Measurements from ENCODE around the gene ZG16. TPM values are rescaled to one million over a fixed set of nuclear protein-coding genes. Genes with fewer than 3 reads are reported as not detected.
A peak's percentile ranks its signal among the peaks of the same experiment; 100 is the strongest.
"Not testable (repeated sequence)": the region's sequence is repeated elsewhere in the genome, so short reads cannot be mapped to it uniquely, and the experiment has no call there.

The ZG16 gene, protein sequence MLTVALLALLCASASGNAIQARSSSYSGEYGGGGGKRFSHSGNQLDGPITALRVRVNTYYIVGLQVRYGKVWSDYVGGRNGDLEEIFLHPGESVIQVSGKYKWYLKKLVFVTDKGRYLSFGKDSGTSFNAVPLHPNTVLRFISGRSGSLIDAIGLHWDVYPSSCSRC
- total RNA-seq (not detected), polyA plus RNA-seq (not detected)

DNA sequence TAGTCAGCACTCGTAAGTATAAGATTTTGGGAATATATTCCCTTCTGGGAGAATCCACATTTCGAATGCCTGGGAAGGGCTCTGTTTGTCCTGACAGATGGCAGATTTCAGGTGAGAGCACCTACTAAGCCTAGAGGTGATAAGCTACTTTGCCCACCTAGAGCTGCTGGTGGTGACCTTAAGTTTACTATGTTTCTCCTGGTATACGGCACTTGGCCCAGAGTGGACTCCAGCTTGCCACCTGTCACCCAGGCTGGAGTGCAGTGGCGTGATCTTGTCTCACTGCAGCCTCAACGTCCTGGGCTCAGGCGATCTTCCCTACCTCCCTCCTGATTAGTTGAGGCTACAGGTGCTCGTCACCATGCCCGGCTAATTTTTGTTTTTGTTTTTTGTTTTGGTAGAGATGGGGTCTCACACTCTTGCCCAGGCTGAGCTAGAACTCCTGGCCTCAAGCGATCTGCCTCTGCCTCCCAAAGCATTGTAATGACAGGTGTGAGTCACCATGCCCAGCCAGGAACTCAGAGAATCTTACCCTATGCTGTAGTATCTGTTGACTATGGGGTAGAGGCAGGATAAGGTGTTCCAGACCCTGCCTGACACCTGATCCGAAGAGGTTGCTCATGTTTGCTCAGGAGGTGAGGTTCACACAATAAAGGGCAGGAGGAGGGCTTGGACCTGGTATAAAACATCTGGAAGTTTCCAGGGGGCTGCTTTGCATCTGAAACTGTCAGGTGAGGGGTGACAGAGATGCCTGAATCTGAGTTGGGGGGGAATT lies at the start of gene ZG16:
Gene ZG16, plus strand, starts transcription at position 681 of the 775 bp plus-strand sequence. CDS start 1,011 bp downstream, outside the sequence.
- Mint-ChIP-seq H3K4me1 (peaks cover 0 to 5% (median 0%) of the 10 kb centered on the region in 3 donors), H3K27ac (peak within 1 kb of the TSS in 3 of 8 donors; percentile 27 to 57 (median 51)), H3K27me3 (peaks cover 0 to 2% of the 10 kb centered on the region in 2 donors), H3K4me3 (no peak within 1 kb of the TSS), H3K36me3 (peaks cover 0 to 2% (median 0%) of the 10 kb centered on the region in 3 donors), H3K9me3 (no peaks in the 10 kb centered on the region)
- Histone ChIP-seq H3K36me3 (ENCODE audit: insufficient read depth, low read length) (no peaks in the 10 kb centered on the region), H3K4me1 (ENCODE audit: insufficient read depth, low read length) (no peaks in the 10 kb centered on the region), H3K27ac (ENCODE audit: low read depth, low read length) (no peak within 1 kb of the TSS), H3K9me3 (ENCODE audit: low read length) (no peaks in the 10 kb centered on the region), H3K27me3 (ENCODE audit: insufficient read depth, low read length, poor library complexity, severe bottlenecking) (no peaks in the 10 kb centered on the region), H3K4me3 (ENCODE audit: low read length) (no peak within 1 kb of the TSS)
- ChIA-PET POLR2A (interaction anchor here (0.6 kb wide), 1 partner anchor 36 kb away, joined by 5 read pairs; no protein-coding TSS in a partner anchor), CTCF (interaction anchor here (0.8 to 1.8 kb wide), 5 partner anchors 9 to 76 kb away, joined by 3 to 6 read pairs (median 3); partner anchors contain the start of gene KIF22)
- peak in 1 of 5 donors; percentile 10 for DNase-seq

DNA sequence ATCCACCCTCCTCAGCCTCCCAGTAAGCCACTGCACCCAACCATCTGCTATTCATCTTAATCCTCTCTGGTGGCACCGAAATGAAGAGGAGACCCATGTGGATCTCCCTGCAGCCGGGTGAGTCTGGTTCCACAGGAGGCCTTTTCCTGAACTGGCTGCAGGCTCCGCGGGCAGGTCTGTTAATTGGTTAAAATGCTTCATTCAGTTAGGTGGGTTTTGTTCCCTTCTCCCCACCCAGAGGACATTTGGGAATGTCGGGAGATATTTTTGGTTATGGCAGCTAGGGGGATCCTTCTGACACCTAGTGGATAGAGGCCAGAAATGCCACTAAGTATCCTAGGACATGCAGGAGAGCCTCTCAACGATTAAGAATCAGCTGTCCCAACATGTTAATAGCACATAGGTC lies 48.9 kb upstream of the ZG16 start:
- H3K27me3 Mint-ChIP-seq, result peaks cover 0 to 1% of the 10 kb centered on the region in 2 donors
- peaks cover 2 to 6% (median 4%) of the 10 kb centered on the region in 3 donors for H3K36me3 Mint-ChIP-seq
- Histone ChIP-seq H3K9me3 (ENCODE audit: low read length) (no peaks in the 10 kb centered on the region), H3K27me3 (ENCODE audit: insufficient read depth, low read length, poor library complexity, severe bottlenecking) (no peaks in the 10 kb centered on the region), H3K36me3 (ENCODE audit: insufficient read depth, low read length) (no peaks in the 10 kb centered on the region), H3K4me1 (ENCODE audit: insufficient read depth, low read length) (peaks cover 9% of the 10 kb centered on the region), H3K4me3 (ENCODE audit: low read length) (no peak overlapping the region), H3K27ac (ENCODE audit: low read depth, low read length) (no peak overlapping the region)
- peaks cover 19 to 30% (median 30%) of the 10 kb centered on the region in 3 donors for H3K4me1 Mint-ChIP-seq
- no peak overlapping the region for H3K27ac Mint-ChIP-seq
- ChIA-PET CTCF (interaction anchor here (0.7 to 6.5 kb wide), 17 partner anchors 9 to 92 kb away, joined by 3 to 28 read pairs (median 4); partner anchors contain the start of genes C16orf54, KIF22 and PAGR1), POLR2A (interaction anchor here (0.5 to 0.7 kb wide), 3 partner anchors 14 to 75 kb away, joined by 3 to 7 read pairs (median 5); no protein-coding TSS in a partner anchor)
- peak overlapping the region in 1 of 7 donors; percentile 46 for H3K4me3 Mint-ChIP-seq
- H3K9me3 Mint-ChIP-seq, result peaks cover 0 to 2% (median 2%) of the 10 kb centered on the region in 5 donors
- no peak for DNase-seq

DNA sequence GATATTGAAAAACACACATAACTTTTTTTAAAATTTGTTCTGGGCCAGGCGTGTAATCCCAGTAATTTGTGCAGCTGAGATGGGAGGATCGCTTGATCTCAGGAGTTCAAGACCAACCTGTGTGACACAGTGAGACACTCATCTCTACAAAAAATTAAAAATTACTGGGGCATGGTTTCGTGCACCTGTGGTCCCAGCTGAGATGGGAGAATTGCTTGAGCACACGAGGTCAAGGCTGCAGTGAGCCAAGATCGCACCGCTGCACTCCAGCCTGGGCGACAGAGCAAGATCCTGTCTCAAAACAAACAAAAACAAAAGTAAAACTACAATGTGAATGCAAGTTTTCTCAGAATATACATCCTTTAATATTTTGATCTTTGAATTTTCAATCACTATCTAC lies 47.4 kb upstream of the ZG16 start:
- no peak for DNase-seq
- Histone ChIP-seq H3K27ac (ENCODE audit: low read depth, low read length) (no peak overlapping the region), H3K4me1 (ENCODE audit: insufficient read depth, low read length) (peaks cover 10% of the 10 kb centered on the region), H3K4me3 (ENCODE audit: low read length) (no peak overlapping the region), H3K27me3 (ENCODE audit: insufficient read depth, low read length, poor library complexity, severe bottlenecking) (no peaks in the 10 kb centered on the region), H3K36me3 (ENCODE audit: insufficient read depth, low read length) (no peaks in the 10 kb centered on the region), H3K9me3 (ENCODE audit: low read length) (no peaks in the 10 kb centered on the region)
- Mint-ChIP-seq H3K27me3 (peaks cover 0 to 1% of the 10 kb centered on the region in 2 donors), H3K36me3 (peaks cover 2 to 6% (median 4%) of the 10 kb centered on the region in 3 donors), H3K4me3 (peak overlapping the region in 6 of 7 donors; percentile 19 to 82 (median 64)), H3K27ac (peak overlapping the region in 5 of 8 donors; percentile 55 to 85 (median 70)), H3K9me3 (peaks cover 0 to 2% (median 2%) of the 10 kb centered on the region in 5 donors), H3K4me1 (peaks cover 25 to 39% (median 36%) of the 10 kb centered on the region in 3 donors)
- POLR2A ChIA-PET, result interaction anchor here (0.9 kb wide), 1 partner anchor 8 kb away, joined by 4 read pairs; no protein-coding TSS in a partner anchor
- CTCF ChIA-PET, result interaction anchor here (1.1 to 6.5 kb wide), 8 partner anchors 9 to 280 kb away, joined by 3 to 28 read pairs (median 4); partner anchors contain the start of genes C16orf54, DOC2A, KIF22 and PAGR1

DNA sequence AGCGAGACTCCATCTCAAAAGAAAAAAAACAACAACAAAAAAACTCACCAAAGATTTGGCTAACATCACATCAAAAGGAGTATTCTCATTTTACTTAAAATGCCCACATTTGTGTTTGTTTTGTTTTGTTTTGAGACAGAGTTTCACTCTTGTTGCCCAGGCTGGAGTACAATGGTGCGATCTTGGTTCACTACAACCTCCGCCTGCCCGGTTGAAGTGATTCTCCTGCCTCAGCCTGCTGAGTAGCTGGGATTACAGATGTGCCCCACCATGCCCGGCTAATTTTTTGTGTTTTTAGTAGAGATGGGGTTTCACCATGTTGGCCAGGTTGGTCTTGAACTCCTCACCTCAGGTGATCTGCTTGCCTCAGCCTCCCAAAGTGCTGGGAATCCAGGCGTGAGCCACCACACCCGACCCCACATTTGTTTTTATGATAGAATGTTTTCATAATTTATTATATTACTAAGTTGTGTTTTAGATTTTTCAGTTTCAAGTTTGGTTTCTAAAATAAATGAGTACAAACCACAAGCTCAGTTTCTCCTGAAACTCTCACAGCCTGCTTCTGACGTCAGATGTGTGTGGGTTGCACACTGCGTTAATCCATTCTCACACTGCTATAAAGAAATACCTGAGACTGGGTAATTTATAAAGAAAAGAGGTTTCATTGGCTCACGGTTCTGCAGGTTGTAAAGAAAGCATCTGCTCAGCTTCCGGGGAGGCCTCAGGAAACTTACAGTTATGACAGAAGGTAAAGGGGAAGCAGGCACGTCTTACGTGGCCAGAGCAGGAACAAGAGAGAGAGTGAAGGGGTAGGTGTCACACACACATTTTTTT lies 46.1 kb upstream of the ZG16 start:
- H3K27ac ChIP-seq (ENCODE audit: low read depth, low read length), result not testable (repeated sequence)

DNA sequence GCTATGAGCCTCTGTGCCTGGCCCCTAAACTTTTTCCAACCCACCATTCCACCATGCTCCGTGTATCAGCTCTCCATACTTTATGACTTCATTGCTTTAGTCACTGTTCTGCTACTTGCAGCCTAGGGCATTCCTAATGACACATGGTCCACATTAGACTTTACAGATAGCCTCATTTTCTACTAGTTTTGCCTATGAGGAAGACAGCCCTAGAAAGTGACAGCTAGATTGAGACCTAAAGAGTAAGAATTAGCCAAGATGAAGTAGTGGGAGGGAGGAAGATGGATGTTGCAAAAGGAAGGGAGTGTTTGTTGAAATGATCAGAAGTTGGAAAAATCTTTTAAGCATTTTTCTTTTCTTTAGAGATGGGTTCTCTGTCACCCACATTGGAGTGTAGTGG lies 43.3 kb upstream of the ZG16 start:
- H3K27ac Mint-ChIP-seq, result peak overlapping the region in 7 of 8 donors; percentile 5 to 95 (median 75)
- H3K4me3 ChIP-seq (ENCODE audit: low read length), result no peak overlapping the region
- no peak for DNase-seq
- H3K36me3 ChIP-seq (ENCODE audit: insufficient read depth, low read length), result no peaks in the 10 kb centered on the region
- peaks cover 56 to 72% (median 69%) of the 10 kb centered on the region in 3 donors for H3K4me1 Mint-ChIP-seq
- ChIA-PET POLR2A (no interaction called here), CTCF (interaction anchor here (1.8 kb wide), 1 partner anchor 33 kb away, joined by 3 read pairs; no protein-coding TSS in a partner anchor)
- H3K4me3 Mint-ChIP-seq, result no peak overlapping the region
- no peak overlapping the region for H3K27ac ChIP-seq (ENCODE audit: low read depth, low read length)
- H3K4me1 ChIP-seq (ENCODE audit: insufficient read depth, low read length), result peaks cover 50% of the 10 kb centered on the region
- H3K9me3 ChIP-seq (ENCODE audit: low read length), result no peaks in the 10 kb centered on the region
- H3K27me3 Mint-ChIP-seq, result no peaks in the 10 kb centered on the region
- no peaks in the 10 kb centered on the region for H3K27me3 ChIP-seq (ENCODE audit: insufficient read depth, low read length, poor library complexity, severe bottlenecking)
- peaks cover 4 to 8% (median 4%) of the 10 kb centered on the region in 3 donors for H3K36me3 Mint-ChIP-seq
- peaks cover 0 to 2% (median 2%) of the 10 kb centered on the region in 5 donors for H3K9me3 Mint-ChIP-seq

More for the DNA sequence above, 46.1 kb upstream of the ZG16 start:
- ChIA-PET CTCF (interaction anchor here (1.1 to 6.5 kb wide), 6 partner anchors 10 to 116 kb away, joined by 3 to 28 read pairs (median 6); partner anchors contain the start of genes KIF22 and PAGR1), POLR2A (interaction anchor here (0.8 kb wide), 1 partner anchor 58 kb away, joined by 4 read pairs; the partner anchor contains the start of gene KIF22)
- peak overlapping the region in 7 of 8 donors; percentile 59 to 93 (median 80) for H3K27ac Mint-ChIP-seq
- H3K36me3 Mint-ChIP-seq; H3K9me3 ChIP-seq (ENCODE audit: low read length); H3K4me3 ChIP-seq (ENCODE audit: low read length); H3K27me3 Mint-ChIP-seq; H3K9me3 Mint-ChIP-seq; H3K36me3 ChIP-seq (ENCODE audit: insufficient read depth, low read length); H3K27me3 ChIP-seq (ENCODE audit: insufficient read depth, low read length, poor library complexity, severe bottlenecking): not testable (repeated sequence)
- peak overlapping the region in 5 of 7 donors; percentile 39 to 74 (median 51) for H3K4me3 Mint-ChIP-seq
- H3K4me1 ChIP-seq (ENCODE audit: insufficient read depth, low read length), result peaks cover 23% of the 10 kb centered on the region
- DNase-seq, result peak in 1 of 5 donors; percentile 34
- H3K4me1 Mint-ChIP-seq, result peaks cover 38 to 50% (median 49%) of the 10 kb centered on the region in 3 donors

DNA sequence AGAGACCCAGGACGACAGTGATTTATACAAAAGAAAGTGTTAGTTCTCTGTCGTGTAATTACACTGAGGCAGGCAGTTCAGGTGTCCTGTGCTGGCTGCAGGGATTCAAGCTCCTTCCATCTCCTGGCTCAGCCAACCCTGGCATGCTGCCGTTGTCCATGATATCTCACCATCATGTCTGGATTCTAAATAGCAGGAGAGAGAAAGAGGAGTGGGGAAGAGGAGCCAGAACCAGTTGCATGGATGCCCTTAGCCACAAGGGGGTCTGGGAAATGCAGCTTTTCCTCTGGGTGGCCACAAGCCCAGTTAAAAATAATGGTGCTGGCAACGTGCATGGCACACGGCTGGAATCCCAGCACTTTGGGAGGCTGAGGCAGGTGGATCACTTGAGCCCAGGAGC lies 41.9 kb upstream of the ZG16 start:
- Mint-ChIP-seq H3K9me3 (peaks cover 0 to 2% (median 2%) of the 10 kb centered on the region in 5 donors), H3K4me1 (peaks cover 64 to 76% (median 74%) of the 10 kb centered on the region in 3 donors), H3K36me3 (peaks cover 10 to 13% (median 11%) of the 10 kb centered on the region in 3 donors), H3K4me3 (no peak overlapping the region), H3K27ac (peak overlapping the region; percentile 71 to 98 (median 90)), H3K27me3 (no peaks in the 10 kb centered on the region)
- ChIA-PET CTCF (interaction anchor here (1.8 kb wide), 1 partner anchor 34 kb away, joined by 3 read pairs; no protein-coding TSS in a partner anchor), POLR2A (no interaction called here)
- Histone ChIP-seq H3K9me3 (ENCODE audit: low read length) (no peaks in the 10 kb centered on the region), H3K4me1 (ENCODE audit: insufficient read depth, low read length) (peaks cover 61% of the 10 kb centered on the region), H3K4me3 (ENCODE audit: low read length) (no peak overlapping the region), H3K27me3 (ENCODE audit: insufficient read depth, low read length, poor library complexity, severe bottlenecking) (no peaks in the 10 kb centered on the region), H3K36me3 (ENCODE audit: insufficient read depth, low read length) (no peaks in the 10 kb centered on the region), H3K27ac (ENCODE audit: low read depth, low read length) (no peak overlapping the region)
- DNase-seq, result no peak

DNA sequence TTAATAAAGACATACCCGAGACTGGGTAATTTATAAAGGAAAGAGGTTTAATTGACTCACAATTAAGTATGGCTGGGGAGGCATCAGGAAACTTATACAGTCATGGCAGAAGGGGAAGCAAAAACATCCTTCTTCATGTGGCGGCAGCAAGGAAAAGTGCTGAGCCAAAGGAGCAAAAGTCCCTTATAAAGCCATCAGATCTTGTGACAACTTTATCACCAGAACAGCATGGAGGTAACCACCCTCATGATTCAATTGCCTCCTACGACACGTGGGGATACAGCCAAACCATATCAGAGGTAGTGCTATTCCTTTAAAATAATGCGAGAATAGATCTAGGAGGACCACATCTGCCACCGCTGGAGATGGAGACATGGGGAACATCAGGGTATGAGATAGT lies 41.3 kb upstream of the ZG16 start:
- H3K4me1 ChIP-seq (ENCODE audit: insufficient read depth, low read length), result peaks cover 65% of the 10 kb centered on the region
- Mint-ChIP-seq H3K4me1 (peaks cover 69 to 80% (median 75%) of the 10 kb centered on the region in 3 donors), H3K9me3 (peaks cover 0 to 2% (median 2%) of the 10 kb centered on the region in 5 donors), H3K4me3 (peak overlapping the region in 3 of 7 donors; percentile 1 to 78 (median 66)), H3K27me3 (no peaks in the 10 kb centered on the region), H3K36me3 (peaks cover 14 to 19% (median 17%) of the 10 kb centered on the region in 3 donors), H3K27ac (peak overlapping the region; percentile 45 to 98 (median 88))
- H3K27me3 ChIP-seq (ENCODE audit: insufficient read depth, low read length, poor library complexity, severe bottlenecking), result no peaks in the 10 kb centered on the region
- H3K27ac ChIP-seq (ENCODE audit: low read depth, low read length), result no peak overlapping the region
- no peaks in the 10 kb centered on the region for H3K9me3 ChIP-seq (ENCODE audit: low read length)
- ChIA-PET CTCF (interaction anchor here (1.0 to 1.8 kb wide), 2 partner anchors 35 to 53 kb away, joined by 3 read pairs; partner anchors contain the start of gene KIF22), POLR2A (interaction anchor here (0.7 kb wide), 1 partner anchor 112 kb away, joined by 3 read pairs; no protein-coding TSS in a partner anchor)
- H3K36me3 ChIP-seq (ENCODE audit: insufficient read depth, low read length), result no peaks in the 10 kb centered on the region
- H3K4me3 ChIP-seq (ENCODE audit: low read length), result no peak overlapping the region
- DNase-seq, result no peak
